ENCODE results near the gene MYRF. TPM values are rescaled to one million over a fixed set of nuclear protein-coding genes. Genes with fewer than 3 reads are reported as not detected.

Gene MYRF
- total and polyA plus RNA-seq, 7 donors: 0.01 to 0.24 (median 0.11) TPM; not detected in 1

DNA sequence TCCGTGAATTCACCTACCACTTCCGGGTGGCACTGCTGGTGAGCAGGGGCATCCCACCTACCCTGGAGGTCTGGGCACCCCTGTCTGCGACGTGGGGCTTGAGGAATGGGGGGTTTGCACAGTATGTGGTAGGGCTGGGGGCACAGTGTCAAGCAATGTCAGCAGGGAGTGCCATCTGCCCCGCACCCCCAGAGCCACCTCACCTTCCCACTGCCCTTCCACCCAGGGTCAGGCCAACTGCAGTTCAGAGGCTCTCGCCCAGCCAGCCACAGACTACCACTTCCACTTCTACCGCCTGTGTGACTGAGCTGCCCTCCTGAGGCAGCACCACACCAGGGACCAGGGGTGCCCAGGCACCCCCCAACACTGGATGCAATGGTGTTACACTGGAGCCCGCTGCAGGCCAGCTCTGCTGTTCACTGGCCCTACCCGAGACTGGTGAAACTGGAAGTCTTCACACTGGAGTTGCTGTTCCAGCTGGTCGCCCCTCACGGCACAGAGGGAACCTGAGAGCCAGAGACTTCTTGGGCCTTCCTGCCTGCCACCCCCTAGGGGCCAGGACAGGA is 33.5 kb downstream of the MYRF start:
- peaks cover 6 to 61% of the 10 kb centered on the region in 2 donors for H3K36me3 ChIP-seq (ENCODE audit: insufficient read depth in 1 of 2, low read depth in 1 of 2)
- no peak overlapping the region for H3K4me3 ChIP-seq
- no peak for TF ChIP-seq CTCF (IDR thresholded peaks at IDR 0.05)
- H3K9me3 ChIP-seq: no peaks in the 10 kb centered on the region
- peak in 1 of 2 donors; percentile 46 for DNase-seq
- intact Hi-C loops (cut with DNase I): no loop called here
- 83 to 91% (median 85%) methylated on average over 9 to 11 of the region's 11 CpGs for WGBS, 3 donors
- H3K27me3 ChIP-seq (ENCODE audit: insufficient read depth in 3 of 3, low read length in 2 of 3): no peaks in the 10 kb centered on the region
- H3K27ac ChIP-seq: no peak overlapping the region
- H3K4me1 ChIP-seq: peaks cover under 1% of the 10 kb centered on the region
- no peak for ATAC-seq

GRCh38 chr11:61787928-61788491 is 35.6 kb downstream of the MYRF start:
- peaks cover 6 to 61% of the 10 kb centered on the region in 2 donors for H3K36me3 ChIP-seq (ENCODE audit: insufficient read depth in 1 of 2, low read depth in 1 of 2)
- H3K4me1 ChIP-seq: peaks cover 9% of the 10 kb centered on the region
- DNase-seq: peak in 1 of 2 donors; percentile 19
- no peak overlapping the region for H3K27ac ChIP-seq
- intact Hi-C loops (cut with DNase I): no loop called here
- H3K4me3 ChIP-seq: no peak overlapping the region
- TF ChIP-seq CTCF (IDR thresholded peaks at IDR 0.05): peak; percentile 8
- 54 to 58% (median 58%) methylated on average over 9 of the region's 9 CpGs for WGBS, 3 donors
- no peaks in the 10 kb centered on the region for H3K27me3 ChIP-seq (ENCODE audit: insufficient read depth in 3 of 3, low read length in 2 of 3)
- H3K9me3 ChIP-seq: no peaks in the 10 kb centered on the region
- ATAC-seq: no peak

- DNase-seq (peak; percentile 61 to 74), ATAC-seq (peak; percentile 47 to 73 (median 58))
- Histone ChIP-seq H3K4me3 (peak overlapping the region; percentile 86), H3K27ac (peak overlapping the region; percentile 97), H3K4me1 (peaks cover 17% of the 10 kb centered on the region), H3K9me3 (no peaks in the 10 kb centered on the region), H3K36me3 (ENCODE audit: insufficient read depth in 1 of 2, low read depth in 1 of 2) (peaks cover 6 to 45% of the 10 kb centered on the region in 2 donors), H3K27me3 (ENCODE audit: insufficient read depth in 3 of 3, low read length in 2 of 3) (no peaks in the 10 kb centered on the region)
- intact Hi-C loops (cut with DNase I): loop anchor here (5.0 to 10.0 kb wide), 3 partner anchors 100 to 163 kb away; partner anchors contain the start of genes BEST1 (in 1 of the 2) and FADS3 (in 1 of the 2)
- 2 to 4% (median 3%) methylated on average over 14 of the region's 14 CpGs for WGBS, 3 donors
- TF ChIP-seq CTCF (IDR thresholded peaks at IDR 0.05): no peak
Observed at GRCh38 chr11:61791737-61792309, 39.4 kb downstream of the MYRF start.

DNA sequence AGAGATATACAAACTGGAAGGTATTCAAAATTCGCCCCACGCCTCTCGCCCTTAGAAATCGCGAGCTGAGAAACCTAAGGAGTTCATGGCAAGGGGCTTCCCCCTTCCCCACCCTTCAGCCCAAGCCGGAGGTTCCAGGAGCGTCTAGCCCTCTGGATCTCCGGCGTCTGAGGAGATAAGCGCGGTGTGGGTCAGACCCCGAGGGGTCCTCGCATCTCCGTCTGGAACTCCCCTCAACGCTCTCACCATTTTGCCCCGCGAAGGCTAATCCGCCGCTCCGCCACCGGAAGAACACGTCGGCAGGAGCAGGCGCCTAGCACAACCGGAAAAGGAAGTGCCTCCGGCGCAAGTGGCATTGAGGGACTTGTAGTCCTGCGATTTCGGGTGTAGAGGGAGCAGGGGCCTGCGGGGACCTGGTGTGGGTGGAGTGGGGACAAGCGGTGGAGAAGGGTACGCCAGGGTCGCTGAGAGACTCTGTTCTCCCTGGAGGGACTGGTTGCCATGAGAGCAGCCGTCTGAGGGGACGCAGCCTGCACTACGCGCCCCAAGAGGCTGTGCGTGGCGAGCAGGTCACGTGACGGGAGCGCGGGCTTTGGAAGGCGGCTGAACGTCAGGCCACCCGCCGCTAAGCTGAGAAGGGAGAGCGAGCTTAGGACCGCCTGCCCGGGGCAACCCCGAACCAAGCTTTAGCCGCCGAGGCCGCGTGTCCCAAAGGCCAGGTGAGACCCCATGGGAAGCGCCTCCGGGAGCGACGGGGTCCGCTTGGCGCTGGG is 40.1 kb downstream of the MYRF start, which contains the start of the genes FEN1 and TMEM258:
FEN1 (plus strand) TSS at position 602 of the 773 bp plus-strand sequence. CDS start 2,451 bp downstream, outside the sequence.
TMEM258 (minus strand) TSS at position 290 of the 773 bp plus-strand sequence; CDS start at position 249, 41 bp downstream.
- Histone ChIP-seq H3K4me3 (peak within 1 kb of the TSS; percentile 86), H3K27me3 (ENCODE audit: insufficient read depth in 3 of 3, low read length in 2 of 3) (no peaks in the 10 kb centered on the region), H3K36me3 (ENCODE audit: insufficient read depth in 1 of 2, low read depth in 1 of 2) (peaks cover 6 to 38% of the 10 kb centered on the region in 2 donors), H3K9me3 (no peaks in the 10 kb centered on the region), H3K4me1 (peaks cover 19% of the 10 kb centered on the region), H3K27ac (peak within 1 kb of the TSS; percentile 97)
- no peak for TF ChIP-seq CTCF (IDR thresholded peaks at IDR 0.05)
- intact Hi-C loops (cut with DNase I): loop anchor here (5.0 to 10.0 kb wide), 3 partner anchors 100 to 162 kb away; partner anchors contain the start of genes BEST1 (in 1 of the 2) and FADS3 (in 1 of the 2)
- WGBS, 3 donors: 0% methylated on average over 55 to 61 of the region's 61 CpGs
- ATAC-seq (peak; percentile 91 to 96 (median 94)), DNase-seq (peak; percentile 90 to 94)

All from psoas muscle (tissue), 8 donors.